ENCODE data around the gene CD276.

GRCh38 chr15:73717802-73718201 is 33.6 kb downstream of the CD276 start:
- TF ChIP-seq ATF3 (IDR thresholded peaks at IDR 0.05) (no peak), CTCF (IDR thresholded peaks at IDR 0.05 in 2 of 3, conservative IDR thresholded peaks at IDR 0.05 in 1 of 3; ENCODE audit: borderline replicate concordance in 1 of 3, insufficient read depth in 1 of 3, low read depth in 2 of 3, low read length in 2 of 3) (peak in 2 of 3 experiments; percentile 41 to 46; a peak in 4 of 6 replicates), FOSL1 (IDR thresholded peaks at IDR 0.05; ENCODE audit: low read depth) (no peak)

All from HCT116 (cell line).